GM12873 (cell line): Measurements from ENCODE around the gene TMEM63A.

ENCODE experiments used
- CTCF ChIP-seq: IDR thresholded peaks from 2 replicates; pipeline ENCODE4 v1.5.1; 2012; ENCODE audit warnings: low read depth, mild to moderate bottlenecking, moderate library complexity, low read length, control low read depth; ENCODE audit not compliant: insufficient read depth; ENCODE audit errors: missing control alignments

Gene TMEM63A

GRCh38 chr1:225906467-225906866 is 24.3 kb upstream of the TMEM63A start:
- TF ChIP-seq CTCF: no peak

- no peak for TF ChIP-seq CTCF
These were observed 21.4 kb upstream of the TMEM63A start for GRCh38 chr1:225903623-225904022.

GRCh38 chr1:225899044-225899925 is 17.1 kb upstream of the TMEM63A start:
- no peak for TF ChIP-seq CTCF

- TF ChIP-seq CTCF: no peak
These were observed 15.7 kb upstream of the TMEM63A start for GRCh38 chr1:225897595-225898514.

- no peak for TF ChIP-seq CTCF
These were observed 14.9 kb upstream of the TMEM63A start for GRCh38 chr1:225896937-225897549.

GRCh38 chr1:225896494-225896893 is 14.3 kb upstream of the TMEM63A start:
- no peak for TF ChIP-seq CTCF
